NB4 (cell line): Measurements from ENCODE around the gene LYPLA2.

ENCODE experiments used
- DNase-seq: peaks from one replicate; pipeline ENCODE4 v3.0.0; 2010; ENCODE audit warnings: low read depth
- H3K4me3 ChIP-seq: one replicate; pipeline ENCODE4 v1.5.1; 2011; ENCODE audit warnings: mild to moderate bottlenecking, low read depth, low read length, moderate library complexity
- CTCF ChIP-seq: IDR thresholded peaks from one replicate; pipeline ENCODE4 v1.5.1; 2012; ENCODE audit warnings: low read depth, low read length
- MAX ChIP-seq: IDR thresholded peaks from 2 replicates; pipeline ENCODE4 v1.6.1; 2011; ENCODE audit warnings: low read depth, low read length
- MYC ChIP-seq: IDR thresholded peaks from 2 replicates; pipeline ENCODE4 v1.6.1; 2011; ENCODE audit warnings: low read depth, low read length
- POLR2A ChIP-seq: IDR thresholded peaks from 2 replicates; pipeline ENCODE4 v1.6.1; 2011; ENCODE audit warnings: mild to moderate bottlenecking; ENCODE audit not compliant: insufficient read length; ENCODE audit errors: extremely low read depth

The LYPLA2 gene

GRCh38 chr1:23763041-23763577, 27.8 kb upstream of the LYPLA2 start:
- H3K4me3 ChIP-seq: no peak overlapping the region
- TF ChIP-seq CTCF: no peak
- no peak for TF ChIP-seq POLR2A
- DNase-seq: no peak

GRCh38 chr1:23768733-23769132, 22.2 kb upstream of the LYPLA2 start:
- no peak for DNase-seq
- no peak overlapping the region for H3K4me3 ChIP-seq
- no peak for TF ChIP-seq MAX
- no peak for TF ChIP-seq POLR2A
- TF ChIP-seq MYC: no peak
- TF ChIP-seq CTCF: no peak

DNA sequence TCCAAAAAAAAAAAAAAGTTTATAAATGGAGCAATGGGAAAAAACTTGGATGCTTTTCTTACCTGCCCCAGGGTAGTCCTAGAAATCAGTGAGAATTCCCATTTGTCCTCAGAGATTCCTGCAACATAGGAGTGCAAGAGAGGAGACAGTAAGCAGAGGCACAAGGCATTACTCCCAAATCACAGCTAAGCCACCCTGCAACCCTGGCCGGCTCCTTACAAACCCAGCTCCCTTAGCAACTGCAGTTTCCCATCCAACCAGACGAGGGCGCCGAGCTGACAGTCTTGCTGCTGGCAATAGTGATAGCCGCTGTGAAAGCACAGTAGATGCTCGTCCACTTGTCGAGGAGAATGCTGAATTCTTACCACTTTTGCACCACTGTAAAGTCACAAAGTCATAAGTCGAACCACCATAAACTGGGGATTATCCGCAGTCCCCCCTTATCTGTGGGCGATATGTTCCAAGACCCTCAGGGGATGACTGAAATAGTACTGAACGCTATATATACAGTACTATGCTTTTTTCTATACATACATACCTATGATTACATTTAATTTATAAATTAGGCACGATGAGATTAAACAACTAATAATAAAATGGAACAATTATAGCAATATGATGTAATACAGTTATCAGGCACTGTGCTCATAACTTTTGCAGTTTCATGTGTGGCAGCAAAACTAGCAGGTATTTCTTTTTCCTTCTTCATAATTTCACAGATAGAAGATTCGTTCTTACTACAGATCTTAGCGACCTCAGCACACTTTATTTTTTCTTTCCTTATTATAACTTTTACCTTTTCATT, 18.7 kb upstream of the LYPLA2 start:
- TF ChIP-seq CTCF (peak; percentile 93), MYC (no peak), POLR2A (no peak), MAX (no peak)
- DNase-seq: peak; percentile 83
- H3K4me3 ChIP-seq: no peak overlapping the region

DNA sequence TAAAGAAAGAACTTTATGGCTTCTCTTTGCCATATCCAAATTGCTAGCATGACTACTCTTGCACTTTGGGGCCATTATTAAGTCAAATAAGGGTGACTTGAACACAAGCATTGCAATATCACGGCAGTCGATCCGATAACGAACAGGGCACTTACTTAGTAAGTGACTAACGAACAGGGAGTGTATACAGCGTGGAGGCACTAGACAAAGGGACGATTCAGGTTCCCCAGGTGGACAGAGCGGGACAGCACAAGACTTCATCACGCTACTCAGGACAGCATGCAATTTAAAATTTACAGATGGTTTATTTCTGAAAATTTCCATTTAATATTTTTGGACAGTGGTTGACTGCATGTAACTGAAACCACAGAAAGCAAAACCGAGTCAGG, 18.1 kb upstream of the LYPLA2 start:
- DNase-seq: no peak
- TF ChIP-seq CTCF (no peak), MYC (no peak), POLR2A (no peak), MAX (no peak)
- H3K4me3 ChIP-seq: no peak overlapping the region

DNA sequence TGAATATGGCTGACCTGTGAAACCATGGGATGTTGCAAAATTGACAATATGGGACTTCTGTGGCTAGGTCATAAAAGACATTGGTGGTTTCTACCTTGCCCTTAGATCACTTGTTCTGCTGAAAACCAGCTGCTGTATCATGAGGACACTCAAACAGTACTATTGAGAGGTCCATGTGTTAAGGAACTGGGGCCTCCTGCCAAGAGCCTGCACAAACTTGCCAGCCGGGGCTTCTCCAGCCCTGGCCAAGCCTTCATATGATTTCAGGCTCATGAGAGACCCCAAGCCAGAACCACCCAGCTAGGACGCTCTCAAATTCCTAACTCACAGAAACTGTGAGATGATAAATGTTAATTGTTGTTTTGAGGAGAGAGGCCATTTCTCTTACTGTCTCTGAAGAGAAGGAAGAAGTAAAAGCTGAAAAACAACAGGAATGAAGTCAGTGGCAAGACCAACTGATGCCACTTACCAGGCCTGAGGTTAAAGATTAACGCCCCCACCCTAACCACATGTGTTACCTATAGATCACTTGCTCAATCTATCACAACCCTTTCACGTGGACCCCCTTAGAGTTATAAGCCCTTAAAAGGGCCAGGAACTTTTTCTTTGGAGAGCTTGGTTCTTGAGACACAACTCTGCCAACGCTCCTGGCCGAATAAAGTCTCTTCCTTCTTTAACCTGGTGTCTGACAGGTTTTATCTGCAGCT, 16.6 kb upstream of the LYPLA2 start:
- no peak for TF ChIP-seq MAX
- TF ChIP-seq POLR2A: no peak
- TF ChIP-seq MYC: no peak
- no peak for TF ChIP-seq CTCF
- DNase-seq: peak; percentile 37
- H3K4me3 ChIP-seq: no peak overlapping the region
